Ascending aorta (tissue), 2 donors: ENCODE measurements around the gene NEK6. TPM values are rescaled to one million over a fixed set of nuclear protein-coding genes. Genes with fewer than 3 reads are reported as not detected.

Experiments
- DNase-seq, 2 donors: peaks; one replicate each; pipeline ENCODE4 v3.0.0-alpha.2; 2019; ENCODE audit warnings: low spot score in 2 of 2
- H3K27ac ChIP-seq, 2 donors: fragments of 200-600 bp; sonication (generic); one replicate each; pipeline ENCODE4 v1.5.1; 2016 to 2017; ENCODE audit warnings: mild to moderate bottlenecking in 1 of 2
- H3K27me3 ChIP-seq: fragments of 200-600 bp; sonication (generic); one replicate; pipeline ENCODE4 v1.5.1; 2017
- H3K36me3 ChIP-seq, 2 donors: fragments of 200-600 bp; sonication (generic); one replicate each; pipeline ENCODE4 v1.5.1; 2016
- H3K4me1 ChIP-seq, 2 donors: fragments of 200-600 bp; sonication (generic); one replicate each; pipeline ENCODE4 v1.5.1; 2016 to 2017; ENCODE audit warnings: mild to moderate bottlenecking in 1 of 2
- H3K4me3 ChIP-seq, 2 donors: fragments of 200-600 bp; sonication (generic); one replicate each; pipeline ENCODE4 v1.5.1; 2016 to 2017; ENCODE audit warnings: mild to moderate bottlenecking in 1 of 2
- H3K9me3 ChIP-seq, 2 donors: fragments of 200-600 bp; sonication (generic); one replicate each; pipeline ENCODE4 v1.5.1; 2016
- intact Hi-C: fragments of 100-400 bp; cut with DNase I; formaldehyde crosslinking; loops from one replicate; pipeline ENCODE4 v1.15.1; 2023
- total RNA-seq: library from RNA; depleted of rRNA; stranded (reverse); fragments of >200 nt; gene quantifications from one replicate; pipeline ENCODE4 v1.1.0, GENCODE V29; 2016
- TF ChIP-seq, protein P1 (sequence below), 3 experiments: fragments of 200-600 bp in 2 of 3; fragments of 450-650 bp in 1 of 3; sonication (generic) in 2 of 3; IDR thresholded peaks; one replicate each; pipeline ENCODE4 v1.5.1; 2016 to 2019; ENCODE audit warnings: antibody characterized with exemption in 3 of 3, mild to moderate bottlenecking in 1 of 3, moderate library complexity in 1 of 3

The NEK6 gene
- total RNA-seq, 1 donor from 2014 or later = 6.7 TPM

GRCh38 chr9:124365036-124365435 lies 107.3 kb downstream of the NEK6 start:
- Histone ChIP-seq H3K9me3 (no peaks in the 10 kb centered on the region), H3K4me1 (no peaks in the 10 kb centered on the region), H3K36me3 (peaks cover 7% of the 10 kb centered on the region in 2 donors), H3K27ac (no peak overlapping the region), H3K4me3 (no peak overlapping the region), H3K27me3 (no peaks in the 10 kb centered on the region)
- TF ChIP-seq, protein P1, sequence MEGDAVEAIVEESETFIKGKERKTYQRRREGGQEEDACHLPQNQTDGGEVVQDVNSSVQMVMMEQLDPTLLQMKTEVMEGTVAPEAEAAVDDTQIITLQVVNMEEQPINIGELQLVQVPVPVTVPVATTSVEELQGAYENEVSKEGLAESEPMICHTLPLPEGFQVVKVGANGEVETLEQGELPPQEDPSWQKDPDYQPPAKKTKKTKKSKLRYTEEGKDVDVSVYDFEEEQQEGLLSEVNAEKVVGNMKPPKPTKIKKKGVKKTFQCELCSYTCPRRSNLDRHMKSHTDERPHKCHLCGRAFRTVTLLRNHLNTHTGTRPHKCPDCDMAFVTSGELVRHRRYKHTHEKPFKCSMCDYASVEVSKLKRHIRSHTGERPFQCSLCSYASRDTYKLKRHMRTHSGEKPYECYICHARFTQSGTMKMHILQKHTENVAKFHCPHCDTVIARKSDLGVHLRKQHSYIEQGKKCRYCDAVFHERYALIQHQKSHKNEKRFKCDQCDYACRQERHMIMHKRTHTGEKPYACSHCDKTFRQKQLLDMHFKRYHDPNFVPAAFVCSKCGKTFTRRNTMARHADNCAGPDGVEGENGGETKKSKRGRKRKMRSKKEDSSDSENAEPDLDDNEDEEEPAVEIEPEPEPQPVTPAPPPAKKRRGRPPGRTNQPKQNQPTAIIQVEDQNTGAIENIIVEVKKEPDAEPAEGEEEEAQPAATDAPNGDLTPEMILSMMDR (IDR thresholded peaks at IDR 0.05) = no peak
- intact Hi-C loops = no loop called here
- no peak for DNase-seq

DNA sequence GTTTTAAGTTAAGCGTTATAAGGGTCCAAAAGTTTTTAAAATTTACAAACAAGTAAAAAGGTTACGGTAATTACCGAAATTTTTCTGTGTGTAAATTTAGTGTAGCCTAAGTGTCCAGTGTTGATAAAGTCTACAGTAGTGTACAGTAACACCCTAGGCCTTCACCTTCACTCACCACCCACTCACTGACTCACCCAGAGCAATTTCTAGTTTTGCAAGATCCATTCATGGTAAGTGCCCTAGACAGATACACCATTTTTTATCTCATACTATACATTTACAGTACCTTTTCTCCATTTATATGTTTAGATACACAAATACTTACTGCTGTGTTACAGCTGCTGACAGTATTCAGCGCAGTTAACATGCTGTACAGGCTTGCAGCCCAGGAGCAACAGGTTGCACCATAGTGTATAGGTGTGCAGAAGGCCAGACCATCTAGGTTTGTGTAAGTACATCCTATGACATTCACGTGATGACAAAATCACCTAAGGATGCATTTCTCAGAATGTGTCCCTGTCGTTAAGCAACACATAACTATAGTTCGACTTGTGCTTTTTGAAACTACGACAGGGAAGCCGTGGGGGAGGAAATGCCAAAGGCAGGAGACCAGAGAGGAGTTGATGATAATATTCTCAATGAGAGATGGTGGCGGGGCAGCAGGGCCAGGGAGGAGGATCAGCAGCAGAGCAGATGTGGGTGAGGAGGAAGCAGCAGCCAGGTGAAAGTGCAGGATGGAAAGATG lies 108.9 kb downstream of the NEK6 start:
- no peaks in the 10 kb centered on the region for H3K4me1 ChIP-seq
- TF ChIP-seq, protein P1 (IDR thresholded peaks at IDR 0.05) = no peak
- peaks cover 7% of the 10 kb centered on the region in 2 donors for H3K36me3 ChIP-seq
- H3K27me3 ChIP-seq = no peaks in the 10 kb centered on the region
- H3K27ac ChIP-seq = no peak overlapping the region
- intact Hi-C loops = no loop called here
- no peak overlapping the region for H3K4me3 ChIP-seq
- H3K9me3 ChIP-seq = no peaks in the 10 kb centered on the region
- DNase-seq = no peak

DNA sequence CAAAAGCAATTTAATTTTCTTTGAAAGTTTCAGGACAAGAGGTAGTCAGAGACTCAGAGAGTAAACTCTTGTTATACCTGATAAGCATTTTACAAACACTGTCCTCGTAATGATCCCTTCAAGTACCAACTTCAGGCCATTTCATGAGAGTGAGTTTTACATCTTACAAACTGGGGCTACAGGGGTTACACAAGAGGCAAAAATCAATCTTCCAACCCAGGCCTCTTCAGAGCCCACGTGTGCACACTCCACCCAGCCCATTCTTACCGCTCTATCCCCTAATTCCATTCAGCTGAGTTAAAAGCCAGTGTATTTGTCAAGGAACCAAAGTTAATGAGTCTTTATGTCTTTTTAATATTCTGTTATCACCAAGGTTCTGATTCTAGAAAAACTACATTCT lies 110.9 kb downstream of the NEK6 start:
- intact Hi-C loops = no loop called here
- no peak for DNase-seq
- TF ChIP-seq, protein P1 (IDR thresholded peaks at IDR 0.05) = no peak
- no peaks in the 10 kb centered on the region for H3K27me3 ChIP-seq
- no peak overlapping the region for H3K27ac ChIP-seq
- peaks cover 5 to 7% of the 10 kb centered on the region in 2 donors for H3K36me3 ChIP-seq
- no peaks in the 10 kb centered on the region for H3K4me1 ChIP-seq
- no peak overlapping the region for H3K4me3 ChIP-seq
- H3K9me3 ChIP-seq = no peaks in the 10 kb centered on the region

DNA sequence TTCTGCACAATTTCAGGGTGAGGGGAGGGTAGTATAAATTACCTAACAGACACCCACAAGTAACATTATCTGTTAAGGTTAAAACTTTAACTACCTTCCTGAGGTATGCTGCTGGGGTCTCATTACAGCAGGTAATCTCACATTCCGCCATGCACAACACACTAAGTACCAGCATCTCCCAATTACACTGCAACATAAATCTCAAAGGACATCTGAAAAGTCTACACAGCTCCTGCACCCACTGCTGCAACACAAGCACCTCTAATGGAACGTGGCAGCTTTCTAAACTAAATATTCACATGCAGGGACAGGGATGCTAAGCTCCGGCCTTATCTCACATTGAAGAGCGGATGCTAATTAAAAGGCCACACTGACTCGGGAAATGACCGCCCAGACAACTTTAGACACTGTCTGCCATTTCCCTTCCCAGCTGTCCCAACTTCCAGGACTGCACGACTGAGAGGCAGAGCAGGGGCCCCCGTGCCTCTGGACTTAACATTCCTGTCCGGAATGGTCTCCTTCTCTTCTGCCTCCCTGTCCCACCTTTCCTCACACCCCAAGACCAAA lies 111.6 kb downstream of the NEK6 start:
- Histone ChIP-seq H3K27ac (no peak overlapping the region), H3K4me1 (no peaks in the 10 kb centered on the region), H3K27me3 (no peaks in the 10 kb centered on the region), H3K9me3 (no peaks in the 10 kb centered on the region), H3K36me3 (peaks cover 3 to 4% of the 10 kb centered on the region in 2 donors), H3K4me3 (no peak overlapping the region)
- no peak for DNase-seq
- TF ChIP-seq, protein P1 (IDR thresholded peaks at IDR 0.05) = no peak
- intact Hi-C loops = no loop called here

DNA sequence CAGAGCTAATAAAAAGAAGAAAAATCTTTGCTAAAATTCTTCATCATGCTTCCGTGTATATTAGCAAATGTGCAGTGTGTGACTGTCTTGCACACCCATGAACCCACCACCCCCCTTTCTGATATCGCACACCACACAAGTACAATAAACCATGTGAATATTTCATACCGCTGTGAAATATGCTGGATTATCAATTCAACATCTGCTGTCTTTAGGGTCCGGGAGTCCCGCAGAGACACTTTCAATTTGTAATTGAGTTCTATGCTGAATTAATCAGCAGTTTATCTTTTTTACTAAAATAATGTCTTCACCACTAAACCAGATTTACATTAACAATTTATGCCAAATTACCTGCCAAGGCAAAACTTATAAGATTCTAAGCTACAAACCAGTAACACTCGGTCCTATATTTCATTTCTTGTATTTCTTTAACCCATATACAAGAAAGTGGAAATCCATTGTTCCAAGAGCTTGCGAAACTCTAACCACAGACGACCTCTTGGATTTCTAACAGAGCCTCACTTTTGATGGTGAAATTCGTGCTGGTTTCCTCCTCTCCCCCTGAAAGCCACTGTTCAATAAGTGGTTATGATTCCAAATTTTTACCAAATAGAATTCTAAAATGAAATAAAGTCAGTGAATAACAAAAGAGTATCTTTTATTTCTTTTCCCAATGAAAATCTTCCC lies 113.3 kb downstream of the NEK6 start:
- TF ChIP-seq, protein P1 (IDR thresholded peaks at IDR 0.05) = no peak
- no peaks in the 10 kb centered on the region for H3K36me3 ChIP-seq
- H3K27me3 ChIP-seq = no peaks in the 10 kb centered on the region
- intact Hi-C loops = no loop called here
- no peak overlapping the region for H3K4me3 ChIP-seq
- no peaks in the 10 kb centered on the region for H3K9me3 ChIP-seq
- DNase-seq = no peak
- H3K27ac ChIP-seq = no peak overlapping the region
- no peaks in the 10 kb centered on the region for H3K4me1 ChIP-seq
